ENCODE measurements around the gene FLT3LG. TPM values are rescaled to one million over a fixed set of nuclear protein-coding genes. Genes with fewer than 3 reads are reported as not detected.

The FLT3LG gene
- total and polyA plus RNA-seq, 2 of the 8 experiments (the other 6 are each of a cell fraction or from before 2014, with no cell fraction given): 1.6 to 3.2 TPM

GRCh38 chr19:49486232-49486631, 12.2 kb downstream of the FLT3LG start:
- no peak overlapping the region for H2AK5ac ChIP-seq (ENCODE audit: low read depth, low read length)
- H2BK5ac ChIP-seq (ENCODE audit: low read depth, low read length): peak overlapping the region; percentile 6; the same call in 1 of the 2 replicates
- H4K8ac ChIP-seq (ENCODE audit: extremely low read depth, insufficient read depth, low read length): peak overlapping the region; percentile 69
- 97% methylated on average over 7 of the region's 7 CpGs; no CpG with 5 or more reads in 1 of the 2 experiments for WGBS, 2 experiments (ENCODE audit: extremely low coverage in 1 of 2, insufficient coverage in 1 of 2, insufficient read length in 1 of 2, insufficient replicate concordance in 2 of 2, low coverage in 1 of 2, low lambda C conversion rate in 2 of 2, missing lambda C conversion rate in 1 of 2)
- H4K91ac ChIP-seq (replicated peaks; ENCODE audit: insufficient read length, low read length): peak overlapping the region; percentile 72
- no peak overlapping the region for H4K5ac ChIP-seq (ENCODE audit: insufficient read length, low read depth, low read length)
- ChIA-PET POLR2A (ENCODE audit: partially characterized antibody) (interaction anchor here (1.0 to 6.8 kb wide), 3 partner anchors 8 to 93 kb away, joined by 3 to 89 read pairs (median 3); partner anchors contain the start of gene RPS11), CTCF (ENCODE audit: partially characterized antibody) (interaction anchor here (1.5 kb wide), 1 partner anchor 14 kb away, joined by 6 read pairs; no protein-coding TSS in a partner anchor)
- peak overlapping the region; percentile 66 for H3K4ac ChIP-seq (replicated peaks; ENCODE audit: insufficient read length, low read depth, low read length)
- H4K20me1 ChIP-seq (replicated peaks in 1 of 2; ENCODE audit: control insufficient read depth in 1 of 2, insufficient read depth in 2 of 2, low read length in 2 of 2): peaks cover 15 to 20% of the 10 kb centered on the region in 2 experiments
- H3K18ac ChIP-seq (ENCODE audit: extremely low read depth, low read length): no peak overlapping the region
- DNase-seq (ENCODE audit: low read depth in 1 of 2, low spot score in 2 of 2) (no peak), FAIRE-seq (no peak)
- peaks cover 20 to 32% (median 26%) of the 10 kb centered on the region in 4 experiments for H3K36me3 ChIP-seq (ENCODE audit: control insufficient read depth in 2 of 4, insufficient read depth in 4 of 4, low read length in 3 of 4)
- peak overlapping the region; percentile 39 for H2BK120ac ChIP-seq (replicated peaks; ENCODE audit: low read depth, low read length)
- peaks cover 12% of the 10 kb centered on the region for H3K23me2 ChIP-seq (ENCODE audit: low read depth, low read length)
- no peak overlapping the region; the same call in 1 of the 2 replicates for H2BK20ac ChIP-seq (ENCODE audit: low read length)
- H3K56ac ChIP-seq (replicated peaks; ENCODE audit: insufficient read length, low read depth, low read length): no peak overlapping the region
- no peak overlapping the region for H3K4me2 ChIP-seq (ENCODE audit: insufficient read depth in 1 of 2, low read depth in 2 of 2, low read length in 2 of 2)
- no peak overlapping the region for H3K23ac ChIP-seq (ENCODE audit: insufficient read length)
- no peak overlapping the region for H3K14ac ChIP-seq (ENCODE audit: insufficient read length)
- H3K27me3 ChIP-seq (replicated peaks in 1 of 4; ENCODE audit: control insufficient read depth in 3 of 4, extremely low read depth in 1 of 4, insufficient read depth in 3 of 4, low read length in 3 of 4): no peaks in the 10 kb centered on the region
- TF ChIP-seq RFX5 (IDR thresholded peaks at IDR 0.05; ENCODE audit: borderline replicate concordance, low read depth, low read length): no peak
- no peak overlapping the region for H3K4me3 ChIP-seq (ENCODE audit: extremely low read depth in 1 of 4, insufficient read depth in 2 of 4, low read depth in 3 of 4, low read length in 4 of 4)
- no peak overlapping the region for H3K27ac ChIP-seq (ENCODE audit: low read depth, low read length)
- H3K9ac ChIP-seq (replicated peaks in 1 of 4; ENCODE audit: extremely low read depth in 1 of 4, low read depth in 3 of 4, low read length in 3 of 4): no peak overlapping the region; a peak in 1 of 7 replicates
- H2BK15ac ChIP-seq (ENCODE audit: low read length): 0 out of 2 replicates have a peak overlapping the region, but pooled peaks have one; percentile 84
- H3K79me2 ChIP-seq (ENCODE audit: control insufficient read depth in 1 of 2, insufficient read depth in 2 of 2, low read length in 2 of 2): peaks cover 20 to 31% of the 10 kb centered on the region in 2 experiments
- no peaks in the 10 kb centered on the region for H3K9me3 ChIP-seq (ENCODE audit: insufficient read depth in 2 of 2, low read depth in 1 of 2, low read length in 1 of 2)
- peak overlapping the region; percentile 20; the same call in 1 of the 2 replicates for H2BK12ac ChIP-seq (ENCODE audit: low read depth, low read length)
- no peak overlapping the region for H2AFZ ChIP-seq (ENCODE audit: low read length)
- H3K4me1 ChIP-seq (replicated peaks in 1 of 4; ENCODE audit: control insufficient read depth in 3 of 4, insufficient read depth in 4 of 4, low read length in 3 of 4): peaks cover 0 to 8% (median 2%) of the 10 kb centered on the region in 4 experiments; a peak in 3 of 7 replicates
- H3K79me1 ChIP-seq (ENCODE audit: low read depth, low read length): peaks cover 2% of the 10 kb centered on the region; the same call in 1 of the 2 replicates

Measured in H1 (cell line).